GM23338 (cell line): Measurements from ENCODE around the gene TLNRD1. TPM values are rescaled to one million over a fixed set of nuclear protein-coding genes. Genes with fewer than 3 reads are reported as not detected.
"Not testable (repeated sequence)": the region's sequence is repeated elsewhere in the genome, so short reads cannot be mapped to it uniquely, and the experiment has no call there.

Experiments
- ATAC-seq: fragments of 200-7000 bp; cut with Tn5 transposase; 3 replicates; pipeline ENCODE4 v1.9.1; 2020
- DNase-seq: peaks from one replicate; pipeline ENCODE4 v3.0.0-alpha.2; 2015; ENCODE audit warnings: low spot score
- H2AFZ ChIP-seq: fragments of 200-600 bp; sonication (generic); 2 replicates; pipeline ENCODE4 v1.8.0; 2016; ENCODE audit warnings: antibody characterized with exemption, mild to moderate bottlenecking, moderate library complexity
- H3F3A ChIP-seq: fragments of 200-600 bp; sonication (generic); replicated peaks from 2 replicates; pipeline ENCODE4 v1.8.0; 2017; ENCODE audit warnings: antibody characterized with exemption, mixed run types, low read depth
- H3K27ac ChIP-seq: fragments of 200-600 bp; sonication (generic); 2 replicates; pipeline ENCODE4 v1.6.1; 2016; ENCODE audit warnings: low read depth
- H3K27me3 ChIP-seq: fragments of 200-600 bp; sonication (generic); 2 replicates; pipeline ENCODE4 v1.8.0; 2016; ENCODE audit warnings: mild to moderate bottlenecking, mixed run types, moderate library complexity; ENCODE audit not compliant: insufficient read depth
- H3K36me3 ChIP-seq: fragments of 200-600 bp; sonication (generic); 2 replicates; pipeline ENCODE4 v1.8.0; 2016; ENCODE audit warnings: mild to moderate bottlenecking; ENCODE audit not compliant: insufficient read depth
- H3K4me1 ChIP-seq: fragments of 200-600 bp; sonication (generic); 2 replicates; pipeline ENCODE4 v1.8.0; 2016; ENCODE audit warnings: mild to moderate bottlenecking, moderate library complexity; ENCODE audit not compliant: insufficient read depth
- H3K4me2 ChIP-seq: fragments of 200-600 bp; sonication (generic); 2 replicates; pipeline ENCODE4 v1.7.1; 2017; ENCODE audit warnings: mixed run types
- H3K4me3 ChIP-seq: fragments of 200-600 bp; sonication (generic); 2 replicates; pipeline ENCODE4 v1.6.1; 2016; ENCODE audit warnings: mixed run types
- H3K79me2 ChIP-seq: fragments of 200-600 bp; sonication (generic); replicated peaks from 2 replicates; pipeline ENCODE4 v1.8.0; 2017; ENCODE audit warnings: mild to moderate bottlenecking; ENCODE audit not compliant: insufficient read depth
- H3K9me2 ChIP-seq: fragments of 200-600 bp; sonication (generic); 2 replicates; pipeline ENCODE4 v1.8.0; 2017; ENCODE audit not compliant: insufficient read depth
- H4K20me1 ChIP-seq: fragments of 200-600 bp; sonication (generic); replicated peaks from 2 replicates; pipeline ENCODE4 v1.8.0; 2017; ENCODE audit warnings: mild to moderate bottlenecking; ENCODE audit not compliant: insufficient read depth
- H3K27ac Mint-ChIP-seq: 2 replicates; pipeline ENCODE4 v1.8.0; 2020; ENCODE audit warnings: inconsistent platforms, mild to moderate bottlenecking, moderate library complexity, mixed read lengths
- H3K27me3 Mint-ChIP-seq: 3 replicates; pipeline ENCODE4 v1.8.0; 2022; ENCODE audit warnings: low read depth, mild to moderate bottlenecking, moderate library complexity, mixed read lengths, inconsistent platforms; ENCODE audit not compliant: insufficient read depth, poor library complexity
- H3K36me3 Mint-ChIP-seq: 3 replicates; pipeline ENCODE4 v1.8.0; 2021; ENCODE audit warnings: low read depth, mild to moderate bottlenecking, inconsistent platforms, moderate library complexity, mixed read lengths
- H3K4me1 Mint-ChIP-seq: 3 replicates; pipeline ENCODE4 v1.8.0; 2020; ENCODE audit warnings: mild to moderate bottlenecking, inconsistent platforms, mixed read lengths
- H3K4me3 Mint-ChIP-seq: 3 replicates; pipeline ENCODE4 v1.8.0; 2021; ENCODE audit warnings: moderate library complexity, mild to moderate bottlenecking, inconsistent platforms, mixed read lengths
- H3K9me3 Mint-ChIP-seq: 3 replicates; pipeline ENCODE4 v1.8.0; 2020; ENCODE audit warnings: moderate library complexity, mild to moderate bottlenecking, inconsistent platforms, mixed read lengths
- POLR2AphosphoS5 ChIP-seq: IDR thresholded peaks from 2 replicates; pipeline ENCODE4 v1.6.1; 2016; ENCODE audit warnings: antibody characterized with exemption, low read depth
- STAT1 ChIP-seq: IDR thresholded peaks from one replicate; pipeline ENCODE4 v1.6.1; 2016; ENCODE audit warnings: antibody characterized with exemption; ENCODE audit not compliant: unreplicated experiment
- ZNF462 ChIP-seq: fragments of 250-450 bp; sonication (Bioruptor Pico); IDR thresholded peaks from 2 replicates; pipeline ENCODE4 v1.5.0; 2020; ENCODE audit warnings: mild to moderate bottlenecking, moderate library complexity
- polyA plus RNA-seq: library from polyadenylated mRNA; unstranded; fragments of >200 nt; fragmentation: Nextera tagmentation; extraction: Ambion mirVana; gene quantifications from 2 replicates; pipeline ENCODE4 v1.2.1, GENCODE V29; 2016
- total RNA-seq: library from RNA; depleted of rRNA; stranded (reverse); fragments of >200 nt; shearing (Covaris generic); gene quantifications from 2 replicates; pipeline ENCODE4 v1.2.3, GENCODE V29; 2014

TLNRD1 gene
- total and polyA plus RNA-seq, 2 experiments from 2014 or later: 6.7 to 27.3 TPM

- TF ChIP-seq ZNF462 (no peak), STAT1 (no peak), POLR2AphosphoS5 (no peak)
Observed at GRCh38 chr15:80958818-80959495, 41.8 kb upstream of the TLNRD1 start (continued).

DNA sequence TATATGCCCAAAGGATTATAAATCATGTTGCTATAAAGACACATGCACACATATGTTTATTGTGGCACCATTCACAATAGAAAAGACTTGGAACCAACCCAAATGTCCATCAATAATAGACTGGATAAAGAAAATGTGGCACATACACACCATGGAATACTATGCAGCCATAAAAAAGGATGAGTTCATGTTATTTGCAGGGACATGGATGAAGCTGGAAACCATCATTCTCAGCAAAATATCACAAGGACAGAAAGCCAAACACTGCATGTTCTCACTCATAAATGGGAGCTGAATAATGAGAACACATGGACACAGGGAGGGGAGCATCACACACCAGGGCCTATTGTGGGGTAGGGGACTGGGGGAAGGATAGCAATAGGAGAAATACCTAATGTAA lies 35.3 kb upstream of the TLNRD1 start:
- H3K4me1 ChIP-seq: peaks cover 21% of the 10 kb centered on the region
- H3K27ac ChIP-seq, H3K27ac Mint-ChIP-seq, H3K9me2 ChIP-seq, ATAC-seq, H3K4me3 Mint-ChIP-seq, H3K27me3 ChIP-seq, DNase-seq, H3F3A ChIP-seq, H3K4me2 ChIP-seq, H3K27me3 Mint-ChIP-seq, H3K4me3 ChIP-seq, H4K20me1 ChIP-seq, H2AFZ ChIP-seq: not testable (repeated sequence)
- Mint-ChIP-seq H3K36me3 (peaks cover 40% of the 10 kb centered on the region), H3K9me3 (peaks cover 16% of the 10 kb centered on the region; the same call in 2 of the 3 replicates), H3K4me1 (peaks cover 36% of the 10 kb centered on the region)
- peaks cover 17% of the 10 kb centered on the region for H3K79me2 ChIP-seq
- H3K36me3 ChIP-seq: peaks cover 15% of the 10 kb centered on the region; the same call in 1 of the 2 replicates
